SK-N-MC (cell line): Measurements from ENCODE around the gene TRHDE.

Experiments used
- DNase-seq: peaks from one replicate; pipeline ENCODE4 v3.0.0-alpha.2; 2011; ENCODE audit warnings: low read depth, low spot score
- H3K27ac ChIP-seq: fragments of 200-600 bp; sonication (generic); 2 replicates; pipeline ENCODE4 v1.5.1; 2016; ENCODE audit warnings: mixed run types
- H3K36me3 ChIP-seq: fragments of 200-600 bp; sonication (generic); 2 replicates; pipeline ENCODE4 v1.6.1; 2017; ENCODE audit warnings: antibody characterized with exemption, low read length, mixed read lengths; ENCODE audit not compliant: insufficient read depth
- H3K4me3 ChIP-seq: fragments of 200-600 bp; sonication (generic); 2 replicates; pipeline ENCODE4 v1.5.1; 2016
- H3K9ac ChIP-seq: fragments of 200-600 bp; sonication (generic); 2 replicates; pipeline ENCODE4 v1.8.0; 2017; ENCODE audit warnings: mixed run types, mixed read lengths; ENCODE audit not compliant: insufficient read length
- H3K9me3 ChIP-seq: fragments of 200-600 bp; sonication (generic); 2 replicates; pipeline ENCODE4 v1.6.1; 2017; ENCODE audit warnings: low read depth, mild to moderate bottlenecking, antibody characterized with exemption, low read length, moderate library complexity, mixed read lengths
- EZH2 ChIP-seq: fragments of 200-600 bp; sonication (generic); IDR thresholded peaks from one replicate; pipeline ENCODE4 v1.6.1; 2017; ENCODE audit warnings: antibody characterized with exemption
- FOXP2 ChIP-seq: optimal IDR thresholded peaks from 2 replicates; pipeline ENCODE3; 2011; ENCODE audit warnings: mild to moderate bottlenecking, moderate library complexity; ENCODE audit not compliant: insufficient read depth; ENCODE audit errors: extremely low read length, control extremely low read depth
- POLR2AphosphoS5 ChIP-seq: IDR thresholded peaks from 2 replicates; pipeline ENCODE4 v1.6.1; 2012; ENCODE audit warnings: mild to moderate bottlenecking, low read depth, low read length, borderline replicate concordance

TRHDE gene

DNA sequence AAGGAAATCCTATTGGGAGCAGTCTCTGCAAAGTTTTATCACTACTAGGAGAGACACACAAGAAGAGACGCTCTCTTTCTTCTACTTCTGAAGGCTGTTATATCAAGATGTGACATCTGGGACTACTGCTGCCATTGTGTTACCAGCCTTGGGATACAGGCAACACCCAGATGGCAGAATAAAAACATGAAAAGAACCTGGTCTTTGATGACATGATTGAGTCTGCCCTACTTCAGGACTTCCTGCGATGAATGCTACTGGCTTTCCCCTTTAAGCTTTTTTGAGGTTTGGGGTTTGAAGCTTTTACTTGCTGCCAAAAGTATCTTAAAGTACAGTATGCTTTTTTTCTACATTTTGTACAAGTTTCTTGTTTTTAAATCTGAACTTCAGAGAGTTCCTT is 29.2 kb upstream of the TRHDE start:
- DNase-seq: no peak
- H3K4me3 ChIP-seq: no peak overlapping the region
- TF ChIP-seq EZH2 (no peak), POLR2AphosphoS5 (no peak), FOXP2 (no peak)
- no peaks in the 10 kb centered on the region for H3K36me3 ChIP-seq
- H3K27ac ChIP-seq: no peak overlapping the region
- H3K9me3 ChIP-seq: no peaks in the 10 kb centered on the region
- no peak overlapping the region for H3K9ac ChIP-seq

- Histone ChIP-seq H3K4me3 (no peak overlapping the region), H3K27ac (no peak overlapping the region), H3K36me3 (peaks cover 15% of the 10 kb centered on the region), H3K9ac (no peak overlapping the region), H3K9me3 (peaks cover 7% of the 10 kb centered on the region)
- DNase-seq: no peak
- no peak for TF ChIP-seq EZH2
These were observed 25.8 kb upstream of the TRHDE start for GRCh38 chr12:72246370-72246769.

DNA sequence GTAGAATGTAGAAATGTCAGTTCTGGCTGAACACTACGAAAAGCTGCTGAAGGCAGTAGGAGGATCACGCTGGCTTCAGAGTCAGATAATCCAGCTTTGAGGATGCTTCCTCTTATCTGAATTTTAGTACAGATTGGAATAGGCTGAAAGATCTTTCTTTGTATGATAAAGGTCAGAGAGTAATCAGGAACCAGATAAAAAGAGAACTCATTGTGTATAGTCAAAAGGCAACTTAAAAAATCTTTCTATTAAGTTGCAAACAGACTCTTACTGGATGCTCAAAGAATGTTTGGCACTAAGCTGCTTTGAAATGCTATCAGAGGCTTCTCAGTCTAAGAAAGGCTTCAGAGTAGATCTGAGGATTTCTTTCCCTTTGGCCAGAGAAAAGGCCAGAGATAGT is 21.8 kb upstream of the TRHDE start:
- no peak for TF ChIP-seq EZH2
- TF ChIP-seq POLR2AphosphoS5: no peak
- TF ChIP-seq FOXP2: no peak

GRCh38 chr12:72256725-72257124 is 15.4 kb upstream of the TRHDE start:
- Histone ChIP-seq H3K36me3 (peaks cover 89% of the 10 kb centered on the region), H3K9me3 (peaks cover 3% of the 10 kb centered on the region), H3K9ac (no peak overlapping the region), H3K27ac (no peak overlapping the region), H3K4me3 (no peak overlapping the region)
- TF ChIP-seq POLR2AphosphoS5 (no peak), EZH2 (no peak), FOXP2 (no peak)
- no peak for DNase-seq

More for the DNA sequence above, 21.8 kb upstream of the TRHDE start:
- peaks cover 53% of the 10 kb centered on the region for H3K36me3 ChIP-seq
- H3K4me3 ChIP-seq: no peak overlapping the region
- H3K27ac ChIP-seq: no peak overlapping the region
- H3K9ac ChIP-seq: no peak overlapping the region
- no peak for DNase-seq
- peaks cover 13% of the 10 kb centered on the region for H3K9me3 ChIP-seq

DNA sequence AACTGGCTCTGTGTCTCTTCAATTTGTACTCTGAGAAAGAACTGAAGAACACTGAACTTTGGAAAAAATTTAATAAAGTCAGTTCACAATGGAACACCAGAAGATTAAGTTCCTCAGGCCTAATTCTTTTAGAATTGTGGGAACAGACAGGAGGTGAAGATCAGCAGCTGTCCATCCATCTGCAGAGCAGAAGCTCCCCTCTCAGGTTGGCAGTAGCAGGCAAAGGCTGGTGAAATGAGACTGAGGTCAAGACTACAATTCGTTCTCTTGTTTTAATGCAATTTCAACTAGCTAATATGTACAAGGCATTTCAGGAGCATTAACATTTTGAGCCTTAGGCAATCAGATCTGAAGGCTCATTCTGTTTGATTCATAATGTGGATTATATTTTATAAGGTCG is 10.3 kb upstream of the TRHDE start:
- Histone ChIP-seq H3K9ac (no peak overlapping the region), H3K4me3 (peak overlapping the region; percentile 17; the same call in 1 of the 2 replicates)

GRCh38 chr12:72264548-72265175 is 7.5 kb upstream of the TRHDE start:
- Histone ChIP-seq H3K27ac (peak overlapping the region; percentile 60; the same call in 1 of the 2 replicates), H3K4me3 (no peak overlapping the region), H3K9me3 (no peaks in the 10 kb centered on the region; the same call in 1 of the 2 replicates), H3K36me3 (peaks cover 60% of the 10 kb centered on the region), H3K9ac (peak overlapping the region; percentile 41)
- no peak for TF ChIP-seq EZH2
- TF ChIP-seq POLR2AphosphoS5: no peak
- no peak for TF ChIP-seq FOXP2
- DNase-seq: no peak

More for the DNA sequence above, 10.3 kb upstream of the TRHDE start:
- Histone ChIP-seq H3K9me3 (no peaks in the 10 kb centered on the region; the same call in 1 of the 2 replicates), H3K27ac (no peak overlapping the region), H3K36me3 (peaks cover 72% of the 10 kb centered on the region)
- TF ChIP-seq EZH2 (no peak), FOXP2 (no peak), POLR2AphosphoS5 (no peak)
- DNase-seq: no peak

DNA sequence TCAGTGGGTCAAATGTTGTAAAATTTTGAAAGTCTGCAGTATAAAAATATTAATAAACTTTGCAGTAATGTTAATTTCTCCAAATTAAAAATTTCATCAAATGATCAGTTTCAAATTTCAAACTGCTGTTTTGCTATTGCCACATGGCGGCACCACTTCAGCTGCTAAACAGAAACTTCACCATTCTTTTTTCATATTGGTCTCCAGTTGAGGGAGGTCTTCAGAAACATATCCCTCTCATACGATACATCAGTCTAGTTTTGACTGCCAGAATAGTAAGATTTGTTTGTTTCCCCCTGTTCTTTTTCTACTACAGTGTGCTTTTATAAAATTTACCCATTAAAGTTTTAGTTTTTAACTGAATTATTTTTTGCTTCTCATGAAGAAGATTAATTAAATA is 4.2 kb upstream of the TRHDE start:
- Histone ChIP-seq H3K36me3 (peaks cover 33% of the 10 kb centered on the region), H3K9ac (peak overlapping the region; percentile 92), H3K4me3 (peak overlapping the region; percentile 98), H3K27ac (peak overlapping the region; percentile 94), H3K9me3 (no peaks in the 10 kb centered on the region)
- no peak for DNase-seq
- no peak for TF ChIP-seq FOXP2
- TF ChIP-seq EZH2: no peak
- TF ChIP-seq POLR2AphosphoS5: peak; percentile 37; the same call in 1 of the 2 replicates

DNA sequence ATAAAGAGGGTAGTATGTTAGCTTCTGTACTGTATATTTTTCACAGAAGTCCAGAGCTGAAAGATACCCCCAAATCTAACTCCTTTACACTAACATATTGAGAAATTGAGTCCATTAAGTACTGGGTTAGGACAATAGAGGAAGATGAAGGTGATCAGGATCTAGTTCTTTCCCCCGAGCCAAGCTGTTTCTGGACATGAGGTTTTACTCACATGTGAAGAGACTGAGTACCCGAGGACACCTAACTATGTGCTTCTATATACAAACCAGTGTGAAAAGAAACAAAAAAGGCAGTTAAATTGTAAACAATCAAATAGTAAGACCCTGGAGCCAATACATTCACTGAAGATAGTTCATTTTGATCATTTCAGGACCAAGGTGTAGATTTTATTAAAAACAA is 3.8 kb upstream of the TRHDE start:
- peak overlapping the region; percentile 92 for H3K9ac ChIP-seq
- TF ChIP-seq POLR2AphosphoS5: no peak
- no peak for TF ChIP-seq EZH2
- no peak for TF ChIP-seq FOXP2
- DNase-seq: no peak
- peak overlapping the region; percentile 94 for H3K27ac ChIP-seq
- H3K9me3 ChIP-seq: no peaks in the 10 kb centered on the region
- H3K4me3 ChIP-seq: peak overlapping the region; percentile 98
- H3K36me3 ChIP-seq: peaks cover 29% of the 10 kb centered on the region

DNA sequence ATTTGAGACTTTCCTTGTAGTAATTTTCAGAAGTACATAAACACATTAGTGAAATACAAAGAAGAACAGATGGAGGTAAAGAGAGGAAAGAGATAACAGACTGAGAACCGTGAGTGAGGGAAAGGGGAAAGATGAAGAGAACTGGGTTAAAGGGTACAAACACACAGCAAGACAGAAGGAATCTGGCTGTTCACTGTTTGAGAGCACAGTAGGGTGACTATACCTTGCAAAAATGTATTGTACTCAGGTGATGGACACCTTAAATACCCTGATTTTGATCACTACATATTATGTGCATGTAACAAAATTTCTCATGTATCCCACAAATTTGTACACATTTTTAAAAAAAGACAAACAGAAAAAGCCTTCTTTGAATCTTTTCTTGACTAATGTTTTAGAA is 2.7 kb upstream of the TRHDE start:
- H3K9me3 ChIP-seq: no peaks in the 10 kb centered on the region
- H3K36me3 ChIP-seq: peaks cover 19% of the 10 kb centered on the region; the same call in 1 of the 2 replicates
- H3K4me3 ChIP-seq: peak overlapping the region; percentile 98
- no peak for DNase-seq
- peak overlapping the region; percentile 92 for H3K9ac ChIP-seq
- no peak for TF ChIP-seq POLR2AphosphoS5
- TF ChIP-seq FOXP2: no peak
- no peak for TF ChIP-seq EZH2
- peak overlapping the region; percentile 94 for H3K27ac ChIP-seq
